Liver (tissue), 9 donors: ENCODE data around the gene KCNMA1. TPM values are rescaled to one million over a fixed set of nuclear protein-coding genes. Genes with fewer than 3 reads are reported as not detected.

Experiments used
- DNase-seq: peaks from one replicate; pipeline ENCODE4 v3.0.0-alpha.2; 2017; ENCODE audit warnings: low spot score
- H3K27ac ChIP-seq, 2 donors: one replicate each; pipeline ENCODE4 v1.7.0; 2013; ENCODE audit warnings: inconsistent platforms in 2 of 2, low read length in 2 of 2, control low read depth in 1 of 2, low read depth in 1 of 2, mild to moderate bottlenecking in 1 of 2
- H3K27me3 ChIP-seq, 4 donors: one replicate each; pipeline versions ENCODE4 v1.6.1 to v1.7.0; 2013; ENCODE audit warnings: low read length in 3 of 4, inconsistent platforms in 1 of 4, mild to moderate bottlenecking in 1 of 4, moderate library complexity in 1 of 4; ENCODE audit not compliant: control insufficient read depth in 4 of 4, insufficient read depth in 4 of 4
- H3K36me3 ChIP-seq, 4 donors: one replicate each; pipeline versions ENCODE4 v1.6.1 to v1.7.0; 2013; ENCODE audit warnings: low read length in 3 of 4, mild to moderate bottlenecking in 3 of 4, low read depth in 1 of 4, moderate library complexity in 1 of 4; ENCODE audit not compliant: control insufficient read depth in 4 of 4, insufficient read depth in 3 of 4
- H3K4me1 ChIP-seq, 4 donors: one replicate each; pipeline versions ENCODE4 v1.6.1 to v1.7.0; 2013; ENCODE audit warnings: low read length in 3 of 4, mild to moderate bottlenecking in 3 of 4, moderate library complexity in 1 of 4; ENCODE audit not compliant: control insufficient read depth in 4 of 4, insufficient read depth in 4 of 4
- H3K4me3 ChIP-seq, 3 donors: one replicate each; pipeline versions ENCODE4 v1.6.1 to v1.7.0; 2013; ENCODE audit warnings: low read length in 3 of 3, control low read depth in 1 of 3, low read depth in 1 of 3, mild to moderate bottlenecking in 1 of 3
- H3K9ac ChIP-seq, 2 donors: one replicate each; pipeline ENCODE4 v1.7.0; 2013; ENCODE audit warnings: low read length in 2 of 2, mild to moderate bottlenecking in 2 of 2, moderate library complexity in 2 of 2, control low read depth in 1 of 2, low read depth in 1 of 2
- H3K9me3 ChIP-seq, 4 donors: one replicate each; pipeline versions ENCODE4 v1.6.1 to v1.7.0; 2013; ENCODE audit warnings: low read length in 3 of 4; ENCODE audit not compliant: control insufficient read depth in 4 of 4
- EGR1 ChIP-seq, 2 donors: IDR thresholded peaks; 2 replicates each; pipeline ENCODE4 v1.6.1; 2016 to 2018; ENCODE audit warnings: antibody characterized with exemption in 2 of 2, low read depth in 2 of 2
- FOXA1 ChIP-seq: IDR thresholded peaks from 2 replicates; pipeline ENCODE4 v1.6.1; 2016; ENCODE audit warnings: antibody characterized with exemption
- FOXA2 ChIP-seq: IDR thresholded peaks from 2 replicates; pipeline ENCODE4 v1.6.1; 2016; ENCODE audit warnings: antibody characterized with exemption
- GABPA ChIP-seq, 2 donors: IDR thresholded peaks in 1 of 2; conservative IDR thresholded peaks in 1 of 2; 2 replicates each; pipeline ENCODE4 v1.6.1; 2016; ENCODE audit warnings: antibody characterized with exemption in 2 of 2, mild to moderate bottlenecking in 1 of 2, moderate library complexity in 1 of 2
- HNF4A ChIP-seq, 2 donors: conservative IDR thresholded peaks; 2 replicates each; pipeline ENCODE4 v1.6.1; 2016; ENCODE audit warnings: antibody characterized with exemption in 2 of 2, mild to moderate bottlenecking in 2 of 2
- HNF4G ChIP-seq: IDR thresholded peaks from 2 replicates; pipeline ENCODE4 v1.6.1; 2016; ENCODE audit warnings: antibody characterized with exemption
- JUND ChIP-seq, 2 donors: IDR thresholded peaks; 2 replicates each; pipeline ENCODE4 v1.6.1; 2016; ENCODE audit warnings: antibody characterized with exemption in 2 of 2
- NR2F2 ChIP-seq: IDR thresholded peaks from 2 replicates; pipeline ENCODE4 v1.6.1; 2016; ENCODE audit warnings: antibody characterized with exemption
- RAD21 ChIP-seq, 2 donors: IDR thresholded peaks; 2 replicates each; pipeline ENCODE4 v1.6.1; 2016; ENCODE audit warnings: antibody characterized with exemption in 2 of 2, mild to moderate bottlenecking in 2 of 2
- RXRA ChIP-seq, 2 donors: IDR thresholded peaks; 2 replicates each; pipeline ENCODE4 v1.6.1; 2017 to 2018; ENCODE audit warnings: antibody characterized with exemption in 2 of 2, mild to moderate bottlenecking in 1 of 2
- SP1 ChIP-seq: IDR thresholded peaks from 2 replicates; pipeline ENCODE4 v1.6.1; 2018; ENCODE audit warnings: antibody characterized with exemption, mild to moderate bottlenecking
- TAF1 ChIP-seq: conservative IDR thresholded peaks from 2 replicates; pipeline ENCODE4 v1.6.1; 2016; ENCODE audit warnings: antibody characterized with exemption, mild to moderate bottlenecking
- YY1 ChIP-seq: IDR thresholded peaks from 2 replicates; pipeline ENCODE4 v1.6.1; 2016; ENCODE audit warnings: antibody characterized with exemption, mild to moderate bottlenecking
- WGBS: extraction: QIAGEN DNeasy Blood & Tissue Kit; methylation state at CpG from one replicate; pipeline ENCODE4 v1.1.7; 2013; 5-methylcytosine and 5-hydroxymethylcytosine counted together
- polyA plus RNA-seq, 2 donors: library from polyadenylated mRNA; stranded (reverse) in 1 of 2; unstranded in 1 of 2; fragments of 200-250 nt in 1 of 2; fragments of >200 nt in 1 of 2; fragmentation: Nextera tagmentation in 1 of 2; extraction: Ambion mirVana in 1 of 2; gene quantifications; one replicate each; pipeline versions ENCODE4 v1.2.1 to v1.2.3, GENCODE V29; 2013 to 2015
- total RNA-seq, 2 donors: library from RNA; depleted of rRNA; stranded (reverse); fragments of >200 nt; gene quantifications; one replicate each; pipeline ENCODE4 v1.2.3, GENCODE V29; 2014
- TF ChIP-seq, protein P1 (sequence below): IDR thresholded peaks from 2 replicates; pipeline ENCODE4 v1.6.1; 2016; ENCODE audit warnings: antibody characterized with exemption
- TF ChIP-seq, protein P2 (sequence below): IDR thresholded peaks from 2 replicates; pipeline ENCODE4 v1.6.1; 2016; ENCODE audit warnings: antibody characterized with exemption
- TF ChIP-seq, protein P3 (sequence below): fragments of 150-350 bp; IDR thresholded peaks from 2 replicates; pipeline ENCODE4 v1.5.1; 2017; ENCODE audit warnings: improper control_type of control experiment, low read depth, low read length; ENCODE audit not compliant: missing input control
- TF ChIP-seq, protein P4 (sequence below): IDR thresholded peaks from 2 replicates; pipeline ENCODE4 v1.6.1; 2016; ENCODE audit warnings: antibody characterized with exemption
- TF ChIP-seq, protein P5 (sequence below): IDR thresholded peaks from 2 replicates; pipeline ENCODE4 v1.6.1; 2016; ENCODE audit warnings: antibody characterized with exemption, mild to moderate bottlenecking
- donor health status: healthy.
- donor health status: healthy.
- donor health status: healthy.
- donor health status: healthy.
- donor health status: healthy.

The KCNMA1 gene
- total and polyA plus RNA-seq, 4 donors, result 2.5 to 9.7 (median 4.7) TPM

DNA sequence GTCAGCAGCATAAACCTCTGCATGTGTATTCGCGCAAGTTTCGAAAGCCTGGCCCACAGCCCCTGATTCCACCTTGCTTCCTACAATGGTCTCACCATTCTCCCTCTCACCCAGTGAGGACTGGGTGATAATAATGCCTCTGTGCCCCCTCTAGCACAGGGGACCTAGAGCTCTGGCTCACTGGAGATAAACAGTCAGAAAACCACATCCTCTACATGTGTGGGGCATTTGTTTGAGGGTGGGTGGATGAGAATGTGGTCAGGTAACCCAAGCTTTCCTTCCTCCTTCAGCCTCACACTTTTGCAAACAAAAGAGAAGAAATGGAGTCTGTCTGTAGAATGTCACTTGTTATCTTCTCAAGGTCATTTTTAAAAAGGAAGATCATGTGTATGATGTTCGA is 373.5 kb downstream of the KCNMA1 start:
- Histone ChIP-seq H3K4me1 (peaks cover 2 to 20% (median 4%) of the 10 kb centered on the region in 4 donors), H3K27ac (no peak overlapping the region), H3K36me3 (no peaks in the 10 kb centered on the region), H3K9me3 (no peaks in the 10 kb centered on the region), H3K27me3 (no peaks in the 10 kb centered on the region), H3K9ac (no peak overlapping the region), H3K4me3 (no peak overlapping the region)
- DNase-seq, result no peak
- TF ChIP-seq RAD21 (IDR thresholded peaks at IDR 0.05) (no peak), JUND (IDR thresholded peaks at IDR 0.05) (no peak), NR2F2 (no peak), GABPA (IDR thresholded peaks at IDR 0.05 in 1 of 2, conservative IDR thresholded peaks at IDR 0.05 in 1 of 2) (no peak), SP1 (no peak), EGR1 (IDR thresholded peaks at IDR 0.05; ENCODE audit: low read depth in 2 of 2) (no peak), YY1 (no peak), FOXA2 (no peak), HNF4A (conservative IDR thresholded peaks at IDR 0.05) (no peak), FOXA1 (no peak), RXRA (IDR thresholded peaks at IDR 0.05) (no peak), TAF1 (no peak), HNF4G (no peak)
- TF ChIP-seq, protein P1, sequence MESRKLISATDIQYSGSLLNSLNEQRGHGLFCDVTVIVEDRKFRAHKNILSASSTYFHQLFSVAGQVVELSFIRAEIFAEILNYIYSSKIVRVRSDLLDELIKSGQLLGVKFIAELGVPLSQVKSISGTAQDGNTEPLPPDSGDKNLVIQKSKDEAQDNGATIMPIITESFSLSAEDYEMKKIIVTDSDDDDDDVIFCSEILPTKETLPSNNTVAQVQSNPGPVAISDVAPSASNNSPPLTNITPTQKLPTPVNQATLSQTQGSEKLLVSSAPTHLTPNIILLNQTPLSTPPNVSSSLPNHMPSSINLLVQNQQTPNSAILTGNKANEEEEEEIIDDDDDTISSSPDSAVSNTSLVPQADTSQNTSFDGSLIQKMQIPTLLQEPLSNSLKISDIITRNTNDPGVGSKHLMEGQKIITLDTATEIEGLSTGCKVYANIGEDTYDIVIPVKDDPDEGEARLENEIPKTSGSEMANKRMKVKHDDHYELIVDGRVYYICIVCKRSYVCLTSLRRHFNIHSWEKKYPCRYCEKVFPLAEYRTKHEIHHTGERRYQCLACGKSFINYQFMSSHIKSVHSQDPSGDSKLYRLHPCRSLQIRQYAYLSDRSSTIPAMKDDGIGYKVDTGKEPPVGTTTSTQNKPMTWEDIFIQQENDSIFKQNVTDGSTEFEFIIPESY, result no peak
- TF ChIP-seq, protein P2, sequence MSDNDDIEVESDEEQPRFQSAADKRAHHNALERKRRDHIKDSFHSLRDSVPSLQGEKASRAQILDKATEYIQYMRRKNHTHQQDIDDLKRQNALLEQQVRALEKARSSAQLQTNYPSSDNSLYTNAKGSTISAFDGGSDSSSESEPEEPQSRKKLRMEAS, result no peak
- TF ChIP-seq, protein P3, sequence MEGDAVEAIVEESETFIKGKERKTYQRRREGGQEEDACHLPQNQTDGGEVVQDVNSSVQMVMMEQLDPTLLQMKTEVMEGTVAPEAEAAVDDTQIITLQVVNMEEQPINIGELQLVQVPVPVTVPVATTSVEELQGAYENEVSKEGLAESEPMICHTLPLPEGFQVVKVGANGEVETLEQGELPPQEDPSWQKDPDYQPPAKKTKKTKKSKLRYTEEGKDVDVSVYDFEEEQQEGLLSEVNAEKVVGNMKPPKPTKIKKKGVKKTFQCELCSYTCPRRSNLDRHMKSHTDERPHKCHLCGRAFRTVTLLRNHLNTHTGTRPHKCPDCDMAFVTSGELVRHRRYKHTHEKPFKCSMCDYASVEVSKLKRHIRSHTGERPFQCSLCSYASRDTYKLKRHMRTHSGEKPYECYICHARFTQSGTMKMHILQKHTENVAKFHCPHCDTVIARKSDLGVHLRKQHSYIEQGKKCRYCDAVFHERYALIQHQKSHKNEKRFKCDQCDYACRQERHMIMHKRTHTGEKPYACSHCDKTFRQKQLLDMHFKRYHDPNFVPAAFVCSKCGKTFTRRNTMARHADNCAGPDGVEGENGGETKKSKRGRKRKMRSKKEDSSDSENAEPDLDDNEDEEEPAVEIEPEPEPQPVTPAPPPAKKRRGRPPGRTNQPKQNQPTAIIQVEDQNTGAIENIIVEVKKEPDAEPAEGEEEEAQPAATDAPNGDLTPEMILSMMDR, result no peak
- 78% methylated on average over 4 of the region's 4 CpGs for WGBS

DNA sequence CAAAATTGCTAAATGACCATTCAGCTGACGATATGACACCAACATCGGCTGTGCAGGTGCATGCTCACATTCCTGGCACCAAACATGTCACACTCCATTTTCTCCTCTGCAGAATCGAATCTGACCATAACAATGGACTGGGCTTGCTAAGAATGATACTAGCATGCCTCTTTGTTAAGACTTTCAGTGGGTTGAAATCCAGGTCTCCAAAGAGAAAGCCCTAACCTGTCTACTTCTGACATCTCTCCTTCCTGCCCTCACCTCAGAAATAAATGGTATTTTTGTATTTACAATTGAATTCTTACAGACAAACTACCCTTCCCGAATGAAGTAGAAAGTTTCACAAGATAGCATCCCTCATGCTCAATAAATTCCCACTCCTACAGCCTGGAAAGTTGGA is 373.9 kb downstream of the KCNMA1 start:
- Histone ChIP-seq H3K27me3 (no peaks in the 10 kb centered on the region), H3K4me1 (peaks cover 0 to 17% (median under 1%) of the 10 kb centered on the region in 4 donors), H3K4me3 (no peak overlapping the region), H3K36me3 (no peaks in the 10 kb centered on the region), H3K27ac (no peak overlapping the region), H3K9ac (no peak overlapping the region), H3K9me3 (no peaks in the 10 kb centered on the region)
- no peak for TF ChIP-seq GABPA (IDR thresholded peaks at IDR 0.05 in 1 of 2, conservative IDR thresholded peaks at IDR 0.05 in 1 of 2)
- TF ChIP-seq, protein P3, result no peak
- no peak for TF ChIP-seq FOXA2
- TF ChIP-seq, protein P4, sequence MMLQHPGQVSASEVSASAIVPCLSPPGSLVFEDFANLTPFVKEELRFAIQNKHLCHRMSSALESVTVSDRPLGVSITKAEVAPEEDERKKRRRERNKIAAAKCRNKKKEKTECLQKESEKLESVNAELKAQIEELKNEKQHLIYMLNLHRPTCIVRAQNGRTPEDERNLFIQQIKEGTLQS, result no peak
- no peak for TF ChIP-seq HNF4G
- TF ChIP-seq EGR1 (IDR thresholded peaks at IDR 0.05; ENCODE audit: low read depth in 2 of 2), result no peak
- TF ChIP-seq FOXA1, result no peak
- no peak for TF ChIP-seq NR2F2
- no peak for TF ChIP-seq SP1
- TF ChIP-seq, protein P1, result no peak
- no peak for TF ChIP-seq TAF1
- no peak for TF ChIP-seq RXRA (IDR thresholded peaks at IDR 0.05)
- TF ChIP-seq, protein P5, sequence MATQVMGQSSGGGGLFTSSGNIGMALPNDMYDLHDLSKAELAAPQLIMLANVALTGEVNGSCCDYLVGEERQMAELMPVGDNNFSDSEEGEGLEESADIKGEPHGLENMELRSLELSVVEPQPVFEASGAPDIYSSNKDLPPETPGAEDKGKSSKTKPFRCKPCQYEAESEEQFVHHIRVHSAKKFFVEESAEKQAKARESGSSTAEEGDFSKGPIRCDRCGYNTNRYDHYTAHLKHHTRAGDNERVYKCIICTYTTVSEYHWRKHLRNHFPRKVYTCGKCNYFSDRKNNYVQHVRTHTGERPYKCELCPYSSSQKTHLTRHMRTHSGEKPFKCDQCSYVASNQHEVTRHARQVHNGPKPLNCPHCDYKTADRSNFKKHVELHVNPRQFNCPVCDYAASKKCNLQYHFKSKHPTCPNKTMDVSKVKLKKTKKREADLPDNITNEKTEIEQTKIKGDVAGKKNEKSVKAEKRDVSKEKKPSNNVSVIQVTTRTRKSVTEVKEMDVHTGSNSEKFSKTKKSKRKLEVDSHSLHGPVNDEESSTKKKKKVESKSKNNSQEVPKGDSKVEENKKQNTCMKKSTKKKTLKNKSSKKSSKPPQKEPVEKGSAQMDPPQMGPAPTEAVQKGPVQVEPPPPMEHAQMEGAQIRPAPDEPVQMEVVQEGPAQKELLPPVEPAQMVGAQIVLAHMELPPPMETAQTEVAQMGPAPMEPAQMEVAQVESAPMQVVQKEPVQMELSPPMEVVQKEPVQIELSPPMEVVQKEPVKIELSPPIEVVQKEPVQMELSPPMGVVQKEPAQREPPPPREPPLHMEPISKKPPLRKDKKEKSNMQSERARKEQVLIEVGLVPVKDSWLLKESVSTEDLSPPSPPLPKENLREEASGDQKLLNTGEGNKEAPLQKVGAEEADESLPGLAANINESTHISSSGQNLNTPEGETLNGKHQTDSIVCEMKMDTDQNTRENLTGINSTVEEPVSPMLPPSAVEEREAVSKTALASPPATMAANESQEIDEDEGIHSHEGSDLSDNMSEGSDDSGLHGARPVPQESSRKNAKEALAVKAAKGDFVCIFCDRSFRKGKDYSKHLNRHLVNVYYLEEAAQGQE, result no peak
- no peak for TF ChIP-seq YY1
- TF ChIP-seq, protein P2, result no peak
- no peak for DNase-seq
- WGBS, result 88% methylated on average over 4 of the region's 4 CpGs
